Endothelial cell of umbilical vein (primary cell): Measurements from ENCODE around the gene GDF3. TPM values are rescaled to one million over a fixed set of nuclear protein-coding genes. Genes with fewer than 3 reads are reported as not detected.

Experiments
- BruUV-seq: library from RNA; stranded (reverse); fragments of 400-500 nt; replicated peaks from 2 replicates; lab custom pipeline; 2021; lab: Mats Ljungman, UMichigan
- CTCF ChIA-PET: fragments of 300-600, 350-600 bp; sonication (Branson Sonifier 250); formaldehyde crosslinking; loops from one replicate; lab custom pipeline; 2021; ENCODE audit warnings: antibody characterized with exemption, inconsistent platforms; lab: Charles Lee
- POLR2A ChIA-PET: fragments of 300-600, 350-600 bp; sonication (Branson Sonifier 250); formaldehyde crosslinking; loops from one replicate; lab custom pipeline; 2021; ENCODE audit warnings: antibody characterized with exemption, inconsistent platforms; lab: Charles Lee
- DNase-seq: peaks from one replicate; pipeline ENCODE4 v3.0.0-alpha.2; 2011; ENCODE audit warnings: low read depth, low spot score
- FAIRE-seq: peaks from 2 replicates; lab custom pipeline; 2011; peaks lifted over from hg19 to GRCh38; lab: Jason Lieb, UNC
- H2AFZ ChIP-seq: 2 replicates; pipeline ENCODE4 v1.6.0; 2012; ENCODE audit warnings: low read depth, low read length, control low read depth, inconsistent platforms
- H3K27ac ChIP-seq: 2 replicates; pipeline ENCODE4 v1.5.1; 2011; ENCODE audit warnings: low read depth, mild to moderate bottlenecking, control low read depth, low read length, moderate library complexity; ENCODE audit not compliant: insufficient read depth
- H3K27me3 ChIP-seq, 2 experiments: 2 replicates each; pipeline versions ENCODE4 v1.6.0 to v1.6.1; 2011; ENCODE audit warnings: low read length in 2 of 2, mixed read lengths in 1 of 2; ENCODE audit not compliant: control insufficient read depth in 2 of 2, insufficient read depth in 2 of 2
- H3K36me3 ChIP-seq, 2 experiments: 2 replicates in 1 of 2; 3 replicates in 1 of 2; pipeline ENCODE4 v1.5.1; 2011; ENCODE audit warnings: low read length in 2 of 2, mild to moderate bottlenecking in 1 of 2, moderate library complexity in 1 of 2; ENCODE audit not compliant: control insufficient read depth in 2 of 2, insufficient read depth in 2 of 2; ENCODE audit errors: extremely low read depth in 1 of 2
- H3K4me1 ChIP-seq: 3 replicates; pipeline ENCODE4 v1.5.1; 2011; ENCODE audit warnings: mild to moderate bottlenecking, low read length; ENCODE audit not compliant: control insufficient read depth, insufficient read depth; ENCODE audit errors: extremely low read depth
- H3K4me2 ChIP-seq: 2 replicates; pipeline ENCODE4 v1.6.1; 2011; ENCODE audit warnings: low read length, control low read depth, mixed read lengths; ENCODE audit not compliant: insufficient read depth
- H3K4me3 ChIP-seq, 3 experiments: fragments of 200-600 bp in 1 of 3; sonication (generic), shearing (Covaris generic) in 1 of 3; replicated peaks in 1 of 3; 2 replicates each; pipeline ENCODE4 v1.5.1; 2011 to 2016; ENCODE audit warnings: control low read depth in 3 of 3, low read length in 3 of 3, mild to moderate bottlenecking in 2 of 3, inconsistent platforms in 1 of 3, low read depth in 1 of 3, moderate library complexity in 1 of 3; ENCODE audit not compliant: insufficient read depth in 1 of 3
- H3K79me2 ChIP-seq: 2 replicates; pipeline ENCODE4 v1.6.0; 2012; ENCODE audit warnings: low read length, inconsistent platforms; ENCODE audit not compliant: control insufficient read depth, insufficient read depth
- H3K9ac ChIP-seq: replicated peaks from 2 replicates; pipeline ENCODE3; 2011; ENCODE audit warnings: low read length, control low read depth; ENCODE audit not compliant: insufficient read depth; ENCODE audit errors: extremely low read depth
- H3K9me1 ChIP-seq: replicated peaks from 3 replicates; pipeline ENCODE4 v1.6.0; 2011; ENCODE audit warnings: mild to moderate bottlenecking, low read length; ENCODE audit not compliant: control insufficient read depth, insufficient read depth; ENCODE audit errors: extremely low read depth
- H3K9me3 ChIP-seq: replicated peaks from 2 replicates; pipeline ENCODE4 v1.5.1; 2012; ENCODE audit warnings: low read length, inconsistent platforms; ENCODE audit not compliant: control insufficient read depth, insufficient read depth
- H4K20me1 ChIP-seq: replicated peaks from 2 replicates; pipeline ENCODE3; 2011; ENCODE audit warnings: mild to moderate bottlenecking, low read length; ENCODE audit not compliant: control insufficient read depth, insufficient read depth; ENCODE audit errors: extremely low read depth
- EZH2 ChIP-seq: IDR thresholded peaks from 2 replicates; pipeline ENCODE4 v1.6.1; 2012; ENCODE audit warnings: borderline replicate concordance, low read depth, mild to moderate bottlenecking, moderate library complexity, low read length, inconsistent platforms; ENCODE audit not compliant: severe bottlenecking
- FOS ChIP-seq: IDR thresholded peaks from 2 replicates; pipeline ENCODE4 v1.6.1; 2011; ENCODE audit warnings: mild to moderate bottlenecking, low read length, moderate library complexity, borderline replicate concordance; ENCODE audit not compliant: insufficient read depth
- GATA2 ChIP-seq: IDR thresholded peaks from 2 replicates; pipeline ENCODE4 v1.7.0; 2011; ENCODE audit warnings: low read depth, mild to moderate bottlenecking, moderate library complexity, mixed read lengths, low read length; ENCODE audit not compliant: insufficient read length, insufficient read depth
- JUN ChIP-seq: IDR thresholded peaks from 2 replicates; pipeline ENCODE4 v1.6.1; 2011; ENCODE audit warnings: borderline replicate concordance, low read depth; ENCODE audit not compliant: insufficient read length, insufficient read depth
- MAX ChIP-seq: IDR thresholded peaks from 2 replicates; pipeline ENCODE4 v1.6.1; 2011; ENCODE audit not compliant: insufficient read depth, insufficient read length
- MYC ChIP-seq: IDR thresholded peaks from one replicate; pipeline ENCODE4 v1.6.1; 2011; ENCODE audit warnings: mild to moderate bottlenecking, low read depth, low read length
- POLR2A ChIP-seq: IDR thresholded peaks from 2 replicates; pipeline ENCODE4 v1.6.1; 2012; ENCODE audit warnings: low read depth, mild to moderate bottlenecking, control low read depth, low read length
- POLR2AphosphoS5 ChIP-seq: IDR thresholded peaks from 2 replicates; pipeline ENCODE4 v1.6.1; 2012; ENCODE audit warnings: low read depth, mild to moderate bottlenecking, control low read depth, low read length, moderate library complexity; ENCODE audit not compliant: insufficient read depth
- dilution Hi-C: fragments of 300-500 bp; cut with MboI; formaldehyde crosslinking; loops from one replicate; pipeline ENCODE4 v1.15.0; 2019; ENCODE audit warnings: low sequenced_read_pairs; ENCODE audit not compliant: extremely low pct_ligation_motif_present
- intact Hi-C: fragments of 100-400 bp; cut with micrococcal nuclease; formaldehyde crosslinking; loops from one replicate; pipeline ENCODE4 v1.10.0; 2022
- polyA plus RNA-seq, 4 experiments: library from polyadenylated mRNA; depleted of rRNA in 3 of 4; stranded (reverse) in 3 of 4; unstranded in 1 of 4; fragments of >200 nt; gene quantifications; 2 replicates each; pipeline versions ENCODE4 v1.2.1 to v1.2.3, GENCODE V29; 2011 to 2012; ENCODE audit warnings: missing spikeins in 1 of 4
- total RNA-seq: library from RNA; stranded (reverse); gene quantifications from 2 replicates; pipeline ENCODE4 v1.2.3, GENCODE V29; 2021
- TF ChIP-seq, protein P1 (sequence below), 2 donors: IDR thresholded peaks; 1 replicate in 1 of 2; 2 replicates in 1 of 2; pipeline ENCODE4 v1.5.1; 2011; ENCODE audit warnings: low read length in 2 of 2, mild to moderate bottlenecking in 2 of 2, moderate library complexity in 2 of 2, control low read depth in 1 of 2, inconsistent platforms in 1 of 2, low read depth in 1 of 2; ENCODE audit not compliant: insufficient read depth in 1 of 2; ENCODE audit errors: extremely low read depth in 1 of 2

Gene GDF3
- total and polyA plus RNA-seq, 2 donors (not counting 3 experiments of a cell fraction or from before 2014, with no cell fraction given), result 3.1 to 5.0 TPM

- Histone ChIP-seq H3K36me3 (no peaks in the 10 kb centered on the region), H3K4me3 (no peak overlapping the region), H3K27me3 (peaks cover 0 to 2% of the 10 kb centered on the region in 2 experiments), H3K9me3 (no peaks in the 10 kb centered on the region), H3K4me1 (peaks cover 5% of the 10 kb centered on the region), H3K9me1 (no peaks in the 10 kb centered on the region), H3K9ac (no peak overlapping the region), H3K79me2 (no peaks in the 10 kb centered on the region), H3K27ac (no peak overlapping the region), H3K4me2 (no peak overlapping the region), H2AFZ (no peak overlapping the region), H4K20me1 (no peaks in the 10 kb centered on the region)
- dilution Hi-C loops, result no loop called here
- no peak for DNase-seq
- ChIA-PET CTCF (no interaction called here), POLR2A (no interaction called here)
- BruUV-seq, result no TSS peak
- TF ChIP-seq GATA2 (no peak), POLR2AphosphoS5 (no peak), FOS (no peak), EZH2 (no peak), POLR2A (no peak), MYC (no peak), MAX (no peak), JUN (no peak)
- TF ChIP-seq, protein P1, sequence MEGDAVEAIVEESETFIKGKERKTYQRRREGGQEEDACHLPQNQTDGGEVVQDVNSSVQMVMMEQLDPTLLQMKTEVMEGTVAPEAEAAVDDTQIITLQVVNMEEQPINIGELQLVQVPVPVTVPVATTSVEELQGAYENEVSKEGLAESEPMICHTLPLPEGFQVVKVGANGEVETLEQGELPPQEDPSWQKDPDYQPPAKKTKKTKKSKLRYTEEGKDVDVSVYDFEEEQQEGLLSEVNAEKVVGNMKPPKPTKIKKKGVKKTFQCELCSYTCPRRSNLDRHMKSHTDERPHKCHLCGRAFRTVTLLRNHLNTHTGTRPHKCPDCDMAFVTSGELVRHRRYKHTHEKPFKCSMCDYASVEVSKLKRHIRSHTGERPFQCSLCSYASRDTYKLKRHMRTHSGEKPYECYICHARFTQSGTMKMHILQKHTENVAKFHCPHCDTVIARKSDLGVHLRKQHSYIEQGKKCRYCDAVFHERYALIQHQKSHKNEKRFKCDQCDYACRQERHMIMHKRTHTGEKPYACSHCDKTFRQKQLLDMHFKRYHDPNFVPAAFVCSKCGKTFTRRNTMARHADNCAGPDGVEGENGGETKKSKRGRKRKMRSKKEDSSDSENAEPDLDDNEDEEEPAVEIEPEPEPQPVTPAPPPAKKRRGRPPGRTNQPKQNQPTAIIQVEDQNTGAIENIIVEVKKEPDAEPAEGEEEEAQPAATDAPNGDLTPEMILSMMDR (IDR thresholded peaks at IDR 0.05; ENCODE audit: extremely low read depth in 1 of 2, insufficient read depth in 1 of 2, low read depth in 1 of 2, low read length in 2 of 2), result no peak
- intact Hi-C loops, result no loop called here
- no peak for FAIRE-seq
These were observed 24.6 kb upstream of the GDF3 start for GRCh38 chr12:7719946-7720730.
